Lower leg skin (tissue), 4 donors: ENCODE results near the gene CENPX. TPM values are rescaled to one million over a fixed set of nuclear protein-coding genes. Genes with fewer than 3 reads are reported as not detected.

Source experiments
- DNase-seq, 2 donors: peaks; one replicate each; pipeline ENCODE4 v3.0.0-alpha.2; 2019; ENCODE audit warnings: low spot score in 2 of 2
- H3K4me3 ChIP-seq: fragments of 200-600 bp; sonication (generic); 2 replicates; pipeline ENCODE4 v1.5.1; 2017; ENCODE audit warnings: mild to moderate bottlenecking, low read depth; ENCODE audit not compliant: poor library complexity, severe bottlenecking
- CTCF ChIP-seq, 3 donors: fragments of 450-650 bp; IDR thresholded peaks; one replicate each; pipeline ENCODE4 v1.5.1; 2016; ENCODE audit warnings: antibody characterized with exemption in 3 of 3, mild to moderate bottlenecking in 3 of 3, moderate library complexity in 2 of 3
- POLR2A ChIP-seq, 2 donors: fragments of 450-650 bp; IDR thresholded peaks; one replicate each; pipeline ENCODE4 v1.6.1; 2016 to 2017; ENCODE audit warnings: antibody characterized with exemption in 2 of 2, mild to moderate bottlenecking in 1 of 2, moderate library complexity in 1 of 2
- WGBS, 2 donors: methylation state at CpG; one replicate each; pipeline ENCODE4 v1.1.5; 2018; 5-methylcytosine and 5-hydroxymethylcytosine counted together
- intact Hi-C: fragments of 100-400 bp; cut with DNase I; formaldehyde crosslinking; loops from one replicate; pipeline ENCODE4 v1.15.0; 2023; ENCODE audit warnings: low total_unique reads
- total RNA-seq, 4 donors: library from RNA; depleted of rRNA; stranded (reverse); fragments of >200 nt; gene quantifications; one replicate each; pipeline ENCODE4 v1.1.0, GENCODE V29; 2016

The CENPX gene
- total RNA-seq, 4 donors from 2014 or later, result 64.8 to 79.7 (median 71.2) TPM

- peak in 1 of 3 donors; percentile 66 for TF ChIP-seq CTCF (IDR thresholded peaks at IDR 0.05)
- TF ChIP-seq POLR2A (IDR thresholded peaks at IDR 0.05), result peak in 1 of 2 donors; percentile 79
- peak within 1 kb of the TSS; percentile 34 for H3K4me3 ChIP-seq
- intact Hi-C loops, result no loop called here
- DNase-seq, result peak; percentile 98 to 99
- WGBS, 2 donors, result 1% methylated on average over 37 to 58 of the region's 92 CpGs
These were observed 14.6 kb upstream of the CENPX start, which contains the start of gene DCXR for GRCh38 chr17:82037092-82037888. Gene DCXR (minus strand): TSS chr17:82037697. CDS start chr17:82037682, 15 bp downstream.

- TF ChIP-seq POLR2A (IDR thresholded peaks at IDR 0.05), result no peak
- TF ChIP-seq CTCF (IDR thresholded peaks at IDR 0.05), result no peak
- DNase-seq, result no peak
- peak overlapping the region; percentile 34 for H3K4me3 ChIP-seq
- intact Hi-C loops, result no loop called here
- 29 to 37% methylated on average over 20 to 23 of the region's 23 CpGs for WGBS, 2 donors
These were observed 14.0 kb upstream of the CENPX start for GRCh38 chr17:82036634-82037091.

GRCh38 chr17:82035956-82036633 lies 13.4 kb upstream of the CENPX start:
- TF ChIP-seq CTCF (IDR thresholded peaks at IDR 0.05), result no peak
- no peak for TF ChIP-seq POLR2A (IDR thresholded peaks at IDR 0.05)
- intact Hi-C loops, result no loop called here
- DNase-seq, result no peak
- WGBS, 2 donors, result 74 to 81% methylated on average over 13 to 17 of the region's 20 CpGs
- H3K4me3 ChIP-seq, result no peak overlapping the region

GRCh38 chr17:82035488-82035887 lies 12.8 kb upstream of the CENPX start:
- TF ChIP-seq CTCF (IDR thresholded peaks at IDR 0.05), result no peak
- no peak for TF ChIP-seq POLR2A (IDR thresholded peaks at IDR 0.05)
- no peak overlapping the region for H3K4me3 ChIP-seq
- DNase-seq, result no peak
- WGBS, 2 donors, result 85 to 91% methylated on average over 8 of the region's 8 CpGs
- intact Hi-C loops, result no loop called here

GRCh38 chr17:82034371-82035011 lies 11.8 kb upstream of the CENPX start:
- no peak for DNase-seq
- TF ChIP-seq POLR2A (IDR thresholded peaks at IDR 0.05) (no peak), CTCF (IDR thresholded peaks at IDR 0.05) (no peak)
- WGBS, 2 donors, result 77% methylated on average over 21 to 23 of the region's 23 CpGs
- intact Hi-C loops, result loop anchor here (5.0 kb wide), 1 partner anchor 328 kb away; no protein-coding TSS in a partner anchor
- H3K4me3 ChIP-seq, result no peak overlapping the region
